NOMO-1 (cell line): Measurements from ENCODE around the gene MYO5C.

Experiments
- DNase-seq, 2 experiments: peaks; one replicate each; lab custom pipeline; 2025; ENCODE audit not compliant: unreplicated experiment in 2 of 2; lab: John Stamatoyannopoulos, UW

The MYO5C gene

DNA sequence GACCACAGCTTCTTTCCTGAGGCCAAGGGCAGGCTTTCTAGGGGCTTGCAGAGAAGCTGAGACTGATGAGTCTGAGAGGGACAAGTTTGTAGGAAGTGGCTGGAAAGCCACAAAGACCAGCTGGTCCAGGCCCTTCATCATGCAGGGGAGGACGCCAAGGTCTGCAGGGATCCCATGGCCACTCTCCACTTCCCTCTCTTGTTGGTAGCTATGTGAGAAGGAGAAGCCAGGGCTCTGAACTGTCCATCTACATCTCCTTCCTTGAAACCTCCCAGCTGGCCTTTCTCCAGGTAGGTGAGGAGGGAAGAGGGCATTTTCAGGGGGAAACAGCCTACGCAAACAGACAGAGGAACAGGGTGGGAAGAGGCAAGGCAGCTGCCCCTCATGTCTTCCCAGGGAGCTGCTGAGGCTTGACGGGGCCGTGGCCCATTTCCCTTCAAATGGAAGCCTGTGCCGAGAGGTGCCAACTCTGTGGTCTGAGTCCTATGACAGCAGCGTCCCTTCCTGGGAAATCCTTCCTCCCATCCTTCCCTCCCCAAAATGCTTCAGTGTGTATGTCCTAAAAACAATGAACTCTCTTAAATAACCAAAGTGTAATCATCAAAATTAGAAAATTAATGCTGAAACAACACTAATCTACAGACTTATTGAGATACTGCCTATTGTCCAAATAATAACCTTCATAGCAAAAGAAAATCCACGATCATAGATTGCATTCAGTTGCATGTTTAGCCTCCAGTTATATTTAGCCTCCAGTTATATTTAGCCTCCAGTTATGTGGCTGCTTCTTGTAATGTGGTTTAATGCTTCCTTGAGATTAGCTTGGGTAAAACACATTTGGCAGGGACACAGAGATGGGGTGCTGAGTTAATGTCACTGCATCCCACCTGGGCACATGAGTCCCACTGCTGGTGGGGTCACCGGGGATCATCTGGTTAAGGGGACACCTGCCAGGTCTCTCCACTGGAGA, 140.4 kb downstream of the MYO5C start:
- no peak for DNase-seq

DNA sequence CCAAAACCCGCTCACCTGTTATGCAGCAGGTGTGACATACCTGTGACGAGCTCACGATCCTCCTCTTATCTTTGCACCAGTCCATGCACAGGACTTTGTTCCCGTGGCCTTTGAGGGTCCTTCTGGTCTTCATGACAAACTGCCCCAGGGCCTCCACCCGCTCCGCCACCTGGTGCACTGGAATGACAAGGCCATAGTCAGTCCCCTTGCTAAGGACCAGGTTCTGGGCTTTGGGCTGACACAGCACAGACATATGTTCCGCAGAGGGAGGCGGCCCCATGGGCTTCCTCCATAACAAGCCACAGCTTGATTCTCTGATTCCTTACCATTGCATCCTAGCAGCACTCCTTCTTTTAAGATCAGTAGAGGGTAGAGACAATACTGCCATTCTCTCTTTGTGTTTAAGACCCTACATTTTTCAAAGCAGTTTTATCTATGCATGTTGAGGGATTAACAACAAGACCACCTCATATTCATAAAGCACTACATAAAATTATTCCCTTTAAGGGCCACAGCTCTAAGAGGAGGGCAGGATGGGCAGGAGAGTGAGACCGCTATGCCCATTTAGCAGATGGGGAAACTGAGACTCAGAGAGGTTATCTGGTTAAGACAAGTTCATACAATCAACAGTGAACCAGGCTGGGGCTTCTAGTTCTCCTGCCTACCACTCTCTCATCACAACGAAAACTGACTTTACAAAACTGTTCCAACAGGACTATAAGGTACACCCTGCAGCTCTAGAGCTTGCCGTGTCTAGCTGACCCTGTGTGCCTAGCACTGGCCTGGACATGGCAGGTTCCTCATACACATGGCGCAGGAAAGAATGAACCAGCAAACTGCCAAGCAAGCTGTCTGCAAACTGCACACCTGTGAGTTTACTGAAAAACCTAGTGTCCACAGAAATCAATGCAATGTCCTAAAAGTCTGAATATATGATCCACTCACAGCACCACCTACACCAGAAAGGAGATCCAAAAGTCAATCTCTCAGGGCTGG, 141.4 kb downstream of the MYO5C start:
- DNase-seq: no peak

DNA sequence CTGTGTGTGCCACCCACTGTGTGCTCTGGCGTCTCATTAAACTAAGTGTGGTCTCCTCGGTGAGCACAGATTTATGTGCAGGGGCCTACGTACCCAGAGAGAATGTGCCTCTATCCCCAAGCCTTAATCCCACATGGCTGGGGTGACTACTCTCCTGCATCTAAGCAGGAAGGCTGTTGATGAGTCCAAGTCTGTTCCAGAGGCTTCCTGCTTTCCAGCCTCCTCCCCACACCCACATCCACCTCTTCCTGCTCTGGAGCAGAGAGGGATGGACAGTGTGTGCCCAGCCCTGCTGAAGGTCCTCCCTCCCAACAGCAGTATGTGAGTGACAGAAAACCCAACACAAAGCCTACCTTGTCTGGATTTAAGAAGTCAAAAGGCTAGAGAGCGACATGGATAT, 144.3 kb downstream of the MYO5C start:
- DNase-seq: no peak

DNA sequence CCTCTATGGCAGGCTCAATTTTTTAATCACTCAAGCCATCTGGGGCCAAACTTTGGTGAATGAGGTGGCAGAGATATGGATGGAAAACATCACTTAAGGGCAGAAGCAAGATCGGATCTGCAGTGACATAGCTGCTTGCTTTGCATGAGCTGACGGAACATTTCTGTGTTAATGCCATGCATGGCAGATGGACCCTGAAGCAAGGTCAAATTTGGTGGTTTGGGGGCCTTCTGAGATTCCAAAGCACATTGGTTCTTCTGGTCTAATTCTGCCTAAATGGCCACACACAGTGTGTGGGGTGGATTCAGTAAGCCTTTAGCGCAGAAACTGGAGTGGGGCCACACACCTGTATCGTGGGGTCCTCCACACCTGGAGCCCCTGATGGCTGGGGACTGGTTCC, 144.7 kb downstream of the MYO5C start:
- no peak for DNase-seq

DNA sequence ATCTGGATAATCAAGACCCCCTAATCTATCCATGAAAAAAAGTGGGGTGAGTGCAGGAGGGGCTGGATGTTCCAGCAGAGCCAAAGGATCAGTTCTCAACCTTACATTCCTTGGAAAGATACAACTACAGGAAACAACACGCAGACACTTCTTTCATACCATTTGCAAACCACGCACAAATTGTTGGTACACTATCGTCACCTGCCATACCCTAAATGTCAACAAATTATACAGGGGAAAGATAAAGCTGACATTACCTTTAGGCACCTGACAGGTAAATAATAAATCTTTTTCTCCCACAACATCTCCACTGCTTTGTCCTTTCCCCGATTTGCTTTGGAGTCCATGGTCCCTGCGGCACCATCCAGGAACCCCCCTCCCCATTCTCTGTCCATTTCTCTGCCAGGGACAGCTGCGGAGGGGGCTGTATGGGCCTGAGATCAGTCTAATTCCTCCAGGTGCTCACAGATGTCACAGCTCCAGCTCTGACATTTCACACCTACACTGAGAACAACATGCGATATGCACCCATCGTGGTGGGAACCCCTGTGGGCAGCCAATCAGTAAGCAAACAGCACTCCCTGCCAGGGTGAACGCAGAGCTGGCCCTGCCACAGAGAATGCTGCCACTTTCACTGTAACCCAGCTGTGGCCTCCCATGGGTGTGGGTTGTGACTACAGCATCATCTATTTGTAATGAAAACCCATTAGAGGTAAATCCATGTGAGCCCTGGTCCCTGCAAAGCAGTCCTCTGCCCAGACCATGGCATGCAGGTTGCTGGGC, 145.4 kb downstream of the MYO5C start:
- DNase-seq: no peak

DNA sequence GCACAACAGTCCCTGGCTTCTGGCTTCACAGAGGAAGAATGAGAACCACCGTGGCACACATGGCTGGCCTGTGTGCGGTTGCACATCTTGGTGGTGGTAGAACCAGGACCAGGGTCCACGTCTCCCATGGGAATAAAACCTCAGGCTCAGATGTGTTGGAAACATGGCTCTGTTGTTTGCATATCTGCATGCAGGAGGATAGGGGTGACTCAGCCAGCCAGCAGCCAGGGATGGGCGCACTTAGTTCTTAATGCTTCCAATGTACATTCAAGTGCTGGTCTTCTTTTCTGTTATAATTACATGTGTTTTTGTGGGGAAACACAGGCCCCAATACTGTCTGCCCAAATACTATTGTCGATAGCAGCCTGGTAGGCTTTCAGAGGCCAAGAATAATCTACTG, 147.2 kb downstream of the MYO5C start:
- no peak for DNase-seq

DNA sequence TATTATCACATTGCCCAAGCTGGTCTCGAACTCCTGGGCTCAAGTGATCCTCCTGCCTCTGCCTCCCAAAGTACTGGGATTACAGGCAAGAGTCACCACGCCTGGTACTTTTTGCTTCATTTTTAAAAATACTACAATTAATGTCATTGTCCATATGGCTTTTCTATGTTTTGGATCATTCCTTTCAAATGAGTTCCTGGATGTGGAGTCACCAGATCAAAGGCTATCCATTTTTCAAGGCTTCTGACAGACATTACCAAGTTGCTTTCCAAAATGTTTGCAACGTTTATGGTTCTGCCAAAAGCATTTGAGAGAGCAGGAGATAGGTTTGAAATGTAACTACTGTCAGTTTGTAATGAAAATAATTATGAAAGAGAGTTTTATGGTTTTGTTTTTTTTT, 148.8 kb downstream of the MYO5C start:
- no peak for DNase-seq

DNA sequence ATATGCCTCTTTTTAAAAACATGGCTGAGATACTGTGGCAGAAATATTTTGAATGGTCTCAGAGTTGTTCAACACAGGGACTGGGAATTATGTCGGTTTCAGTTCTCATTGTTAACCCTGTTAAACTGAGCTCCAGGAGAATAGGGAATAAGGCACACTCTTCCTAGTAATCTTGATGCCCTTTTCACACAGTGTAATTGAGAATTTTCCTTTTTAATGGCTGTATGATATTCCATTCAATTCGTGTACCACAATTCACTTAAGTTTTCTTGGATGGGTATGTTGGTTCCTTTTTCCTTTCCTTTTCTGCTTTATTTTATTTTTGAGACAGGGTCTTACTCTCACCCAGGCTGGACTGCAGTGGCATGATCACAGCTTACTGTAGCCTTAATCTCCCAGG, 149.3 kb downstream of the MYO5C start:
- DNase-seq: no peak

DNA sequence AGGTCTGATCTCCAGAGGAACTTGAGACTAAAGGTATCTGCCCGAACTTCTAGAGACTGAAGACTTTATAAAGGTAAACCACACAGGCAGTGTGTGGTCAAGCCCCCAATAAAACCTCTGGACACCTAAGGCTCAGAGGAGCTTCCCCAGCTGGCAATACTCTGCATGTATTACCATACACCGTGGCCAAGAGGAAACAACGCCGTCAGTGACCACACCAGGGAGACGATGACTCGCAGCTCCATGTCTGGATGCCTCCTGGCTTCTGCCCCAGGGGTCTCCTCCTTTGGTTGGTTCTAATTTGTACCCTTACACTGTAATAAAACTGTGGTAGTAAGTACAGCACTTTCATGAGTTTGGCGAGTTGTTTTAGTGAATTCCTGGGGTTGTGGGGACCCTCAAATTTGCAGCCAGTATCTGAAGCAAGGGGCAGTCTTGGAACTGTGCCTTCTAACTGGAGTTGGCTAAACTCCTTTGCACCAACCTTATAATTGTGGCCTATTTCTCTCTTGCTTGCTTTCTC, 150.9 kb downstream of the MYO5C start:
- DNase-seq: no peak

DNA sequence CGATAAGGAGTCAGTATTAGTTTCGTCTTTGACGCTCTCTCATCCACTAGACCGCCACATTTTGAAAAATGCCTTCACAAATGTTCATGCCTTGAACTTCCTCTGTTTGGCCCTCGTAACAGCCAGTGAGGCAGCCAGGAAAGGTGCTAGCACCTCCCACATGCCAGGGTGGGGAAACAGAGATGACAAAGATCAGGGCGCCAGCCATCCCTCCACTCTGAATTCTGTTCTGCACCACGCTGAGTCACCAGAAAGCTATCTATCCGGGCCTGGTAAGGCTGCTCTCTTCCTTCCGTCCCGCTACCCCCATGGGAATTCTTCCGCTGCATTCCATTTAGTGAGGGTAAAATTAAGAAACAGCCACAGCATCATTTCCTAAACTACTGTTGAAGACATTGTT, 151.7 kb downstream of the MYO5C start:
- DNase-seq: no peak
